GM23338 (cell line): Measurements from ENCODE around the gene ADCY5. TPM values are rescaled to one million over a fixed set of nuclear protein-coding genes. Genes with fewer than 3 reads are reported as not detected.

Experiments used
- ATAC-seq: fragments of 200-7000 bp; cut with Tn5 transposase; 3 replicates; pipeline ENCODE4 v1.9.1; 2020
- DNase-seq: peaks from one replicate; pipeline ENCODE4 v3.0.0-alpha.2; 2015; ENCODE audit warnings: low spot score
- H2AFZ ChIP-seq: fragments of 200-600 bp; sonication (generic); 2 replicates; pipeline ENCODE4 v1.8.0; 2016; ENCODE audit warnings: antibody characterized with exemption, mild to moderate bottlenecking, moderate library complexity
- H3F3A ChIP-seq: fragments of 200-600 bp; sonication (generic); replicated peaks from 2 replicates; pipeline ENCODE4 v1.8.0; 2017; ENCODE audit warnings: antibody characterized with exemption, mixed run types, low read depth
- H3K27ac ChIP-seq: fragments of 200-600 bp; sonication (generic); 2 replicates; pipeline ENCODE4 v1.6.1; 2016; ENCODE audit warnings: low read depth
- H3K27me3 ChIP-seq: fragments of 200-600 bp; sonication (generic); 2 replicates; pipeline ENCODE4 v1.8.0; 2016; ENCODE audit warnings: mild to moderate bottlenecking, mixed run types, moderate library complexity; ENCODE audit not compliant: insufficient read depth
- H3K36me3 ChIP-seq: fragments of 200-600 bp; sonication (generic); 2 replicates; pipeline ENCODE4 v1.8.0; 2016; ENCODE audit warnings: mild to moderate bottlenecking; ENCODE audit not compliant: insufficient read depth
- H3K4me1 ChIP-seq: fragments of 200-600 bp; sonication (generic); 2 replicates; pipeline ENCODE4 v1.8.0; 2016; ENCODE audit warnings: mild to moderate bottlenecking, moderate library complexity; ENCODE audit not compliant: insufficient read depth
- H3K4me2 ChIP-seq: fragments of 200-600 bp; sonication (generic); 2 replicates; pipeline ENCODE4 v1.7.1; 2017; ENCODE audit warnings: mixed run types
- H3K4me3 ChIP-seq: fragments of 200-600 bp; sonication (generic); 2 replicates; pipeline ENCODE4 v1.6.1; 2016; ENCODE audit warnings: mixed run types
- H3K79me2 ChIP-seq: fragments of 200-600 bp; sonication (generic); replicated peaks from 2 replicates; pipeline ENCODE4 v1.8.0; 2017; ENCODE audit warnings: mild to moderate bottlenecking; ENCODE audit not compliant: insufficient read depth
- H3K9me2 ChIP-seq: fragments of 200-600 bp; sonication (generic); 2 replicates; pipeline ENCODE4 v1.8.0; 2017; ENCODE audit not compliant: insufficient read depth
- H4K20me1 ChIP-seq: fragments of 200-600 bp; sonication (generic); replicated peaks from 2 replicates; pipeline ENCODE4 v1.8.0; 2017; ENCODE audit warnings: mild to moderate bottlenecking; ENCODE audit not compliant: insufficient read depth
- H3K27ac Mint-ChIP-seq: 2 replicates; pipeline ENCODE4 v1.8.0; 2020; ENCODE audit warnings: inconsistent platforms, mild to moderate bottlenecking, moderate library complexity, mixed read lengths
- H3K27me3 Mint-ChIP-seq: 3 replicates; pipeline ENCODE4 v1.8.0; 2022; ENCODE audit warnings: low read depth, mild to moderate bottlenecking, moderate library complexity, mixed read lengths, inconsistent platforms; ENCODE audit not compliant: insufficient read depth, poor library complexity
- H3K36me3 Mint-ChIP-seq: 3 replicates; pipeline ENCODE4 v1.8.0; 2021; ENCODE audit warnings: low read depth, mild to moderate bottlenecking, inconsistent platforms, moderate library complexity, mixed read lengths
- H3K4me1 Mint-ChIP-seq: 3 replicates; pipeline ENCODE4 v1.8.0; 2020; ENCODE audit warnings: mild to moderate bottlenecking, inconsistent platforms, mixed read lengths
- H3K4me3 Mint-ChIP-seq: 3 replicates; pipeline ENCODE4 v1.8.0; 2021; ENCODE audit warnings: moderate library complexity, mild to moderate bottlenecking, inconsistent platforms, mixed read lengths
- H3K9me3 Mint-ChIP-seq: 3 replicates; pipeline ENCODE4 v1.8.0; 2020; ENCODE audit warnings: moderate library complexity, mild to moderate bottlenecking, inconsistent platforms, mixed read lengths
- CREB1 ChIP-seq: fragments of 250-450 bp; sonication (Bioruptor Pico); IDR thresholded peaks from 2 replicates; pipeline ENCODE4 v1.5.0; 2020; ENCODE audit warnings: low read depth, mild to moderate bottlenecking, moderate library complexity
- CTCF ChIP-seq, 2 experiments: fragments of 200-600 bp in 1 of 2; sonication (generic) in 1 of 2; conservative IDR thresholded peaks; 2 replicates each; pipeline versions ENCODE4 v1.5.1 to v1.6.1; 2016 to 2017; ENCODE audit warnings: antibody characterized with exemption in 2 of 2, low read depth in 2 of 2, mild to moderate bottlenecking in 2 of 2, moderate library complexity in 1 of 2
- ETS1 ChIP-seq: IDR thresholded peaks from 2 replicates; pipeline ENCODE4 v1.6.1; 2016; ENCODE audit warnings: antibody characterized with exemption
- EZH2phosphoT487 ChIP-seq: fragments of 200-600 bp; sonication (generic); IDR thresholded peaks from one replicate; pipeline ENCODE4 v1.8.1; 2018; ENCODE audit warnings: antibody characterized with exemption; ENCODE audit not compliant: unreplicated experiment
- JUNB ChIP-seq: IDR thresholded peaks from one replicate; pipeline ENCODE4 v1.6.1; 2016; ENCODE audit warnings: antibody characterized with exemption; ENCODE audit not compliant: unreplicated experiment
- NANOG ChIP-seq: IDR thresholded peaks from 2 replicates; pipeline ENCODE4 v1.6.1; 2016; ENCODE audit warnings: antibody characterized with exemption, borderline replicate concordance
- REST ChIP-seq: IDR thresholded peaks from one replicate; pipeline ENCODE4 v1.6.1; 2018; ENCODE audit warnings: antibody characterized with exemption; ENCODE audit not compliant: unreplicated experiment
- ZNF331 ChIP-seq: fragments of 250-450 bp; sonication (Bioruptor Pico); IDR thresholded peaks from 2 replicates; pipeline ENCODE4 v1.5.0; 2020; ENCODE audit warnings: low read depth, mild to moderate bottlenecking, moderate library complexity
- ZNF462 ChIP-seq: fragments of 250-450 bp; sonication (Bioruptor Pico); IDR thresholded peaks from 2 replicates; pipeline ENCODE4 v1.5.0; 2020; ENCODE audit warnings: mild to moderate bottlenecking, moderate library complexity
- polyA plus RNA-seq: library from polyadenylated mRNA; unstranded; fragments of >200 nt; fragmentation: Nextera tagmentation; extraction: Ambion mirVana; gene quantifications from 2 replicates; pipeline ENCODE4 v1.2.1, GENCODE V29; 2016
- total RNA-seq: library from RNA; depleted of rRNA; stranded (reverse); fragments of >200 nt; shearing (Covaris generic); gene quantifications from 2 replicates; pipeline ENCODE4 v1.2.3, GENCODE V29; 2014

ADCY5 gene
- total and polyA plus RNA-seq, 2 experiments from 2014 or later: 3.5 to 10.2 TPM

- TF ChIP-seq ZNF462 (CRISPR knock-in tag) (no peak), ZNF331 (no peak), CREB1 (no peak), EZH2phosphoT487 (no peak)
Measured at GRCh38 chr3:123298903-123299302, 150.0 kb downstream of the ADCY5 start (continued).

- no peaks in the 10 kb centered on the region for H3K9me2 ChIP-seq
- peak; percentile 77 for ATAC-seq
- no peaks in the 10 kb centered on the region for H3K36me3 ChIP-seq
- Mint-ChIP-seq H3K36me3 (peaks cover 41% of the 10 kb centered on the region), H3K4me3 (no peak overlapping the region), H3K27ac (no peak overlapping the region), H3K4me1 (no peaks in the 10 kb centered on the region), H3K27me3 (peaks cover 16% of the 10 kb centered on the region), H3K9me3 (no peaks in the 10 kb centered on the region)
- no peak overlapping the region for H3K27ac ChIP-seq
- H3F3A ChIP-seq: no peaks in the 10 kb centered on the region
- H3K4me2 ChIP-seq: no peak overlapping the region
- no peak overlapping the region for H3K4me3 ChIP-seq
- DNase-seq: peak; percentile 56
- no peaks in the 10 kb centered on the region for H4K20me1 ChIP-seq
- no peaks in the 10 kb centered on the region for H3K27me3 ChIP-seq
- no peaks in the 10 kb centered on the region for H3K79me2 ChIP-seq
- no peaks in the 10 kb centered on the region for H3K4me1 ChIP-seq
- H2AFZ ChIP-seq: no peak overlapping the region
- TF ChIP-seq ZNF331 (no peak), ETS1 (no peak), CTCF (conservative IDR thresholded peaks at IDR 0.05; ENCODE audit: low read depth in 2 of 2) (peak; percentile 33 to 70; a peak in 3 of 4 replicates), JUNB (no peak), NANOG (no peak), REST (no peak)
Measured at GRCh38 chr3:123297627-123297899, 151.3 kb downstream of the ADCY5 start.
